ENCODE measurements around the gene POLR3A.

GRCh38 chr10:77921395-77921794 lies 107.9 kb downstream of the POLR3A start:
- no peak for TF ChIP-seq CTCF (conservative IDR thresholded peaks at IDR 0.05)
- TF ChIP-seq EZH2 (IDR thresholded peaks at IDR 0.05; ENCODE audit: low read depth) = no peak
